ENCODE measurements around the gene CDHR3.

CDHR3 gene

DNA sequence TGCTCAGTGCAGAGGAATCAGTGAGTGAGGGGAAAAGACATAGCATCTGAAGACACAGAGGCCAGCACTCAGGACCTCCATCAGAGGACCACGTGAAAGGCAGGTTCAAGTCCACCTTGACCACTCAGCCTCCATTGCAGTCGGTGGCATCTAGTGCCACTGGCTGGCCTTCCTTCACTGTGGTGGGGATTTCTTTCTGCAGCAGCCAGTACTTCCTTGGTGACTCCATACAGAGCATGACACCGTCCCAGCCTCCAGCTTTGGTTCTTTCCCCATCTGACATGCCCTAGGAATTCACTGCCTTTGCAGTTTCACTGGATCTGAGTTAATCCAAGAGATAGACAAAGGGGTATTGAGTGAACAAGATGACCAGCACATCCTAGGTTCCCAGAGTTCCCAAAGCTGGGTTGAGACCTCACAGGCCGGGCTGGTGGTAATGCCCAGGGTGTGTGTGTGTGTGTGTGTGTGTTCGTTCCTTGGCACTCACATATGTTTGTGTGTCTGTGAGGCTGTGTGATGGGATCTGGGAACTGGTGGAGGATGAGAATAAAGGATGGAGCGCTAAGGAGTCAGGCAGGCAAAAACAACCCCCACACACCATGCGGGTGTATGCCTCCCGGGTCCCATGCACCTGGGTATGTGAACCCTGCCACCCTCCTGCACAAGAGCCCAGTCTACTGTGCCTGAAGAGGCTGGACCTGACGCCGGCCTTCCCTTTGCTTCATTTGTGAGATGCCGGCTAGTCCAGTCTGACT lies 91.3 kb downstream of the CDHR3 start:
- no peak for DNase-seq

DNA sequence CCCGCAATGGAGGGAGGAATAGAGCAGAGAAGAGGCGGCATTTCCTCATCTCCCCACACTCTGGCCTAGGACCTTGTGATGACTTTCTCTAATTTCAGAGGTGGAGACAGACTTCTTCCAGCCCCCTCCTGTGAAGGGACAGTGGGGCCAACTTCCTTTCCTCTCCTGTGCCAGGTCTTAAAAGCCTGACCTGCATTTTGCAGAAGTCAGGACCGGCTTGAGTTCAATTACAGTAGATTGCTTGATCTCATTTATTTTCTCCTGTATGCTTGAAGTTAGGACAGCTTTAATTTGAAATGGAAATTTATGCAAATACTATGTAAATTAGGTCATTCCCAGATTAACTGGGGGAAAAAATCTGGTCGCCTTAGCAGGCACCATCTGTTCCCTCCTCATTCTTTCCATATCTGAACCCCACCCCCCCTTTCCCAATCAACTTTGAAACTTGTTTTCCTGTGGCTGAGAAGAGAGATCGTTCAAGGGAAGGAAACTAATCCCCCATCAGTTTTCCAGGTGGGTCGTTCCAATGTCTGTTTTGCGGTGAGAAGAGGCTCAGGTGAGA lies 92.0 kb downstream of the CDHR3 start:
- no peak for DNase-seq

DNA sequence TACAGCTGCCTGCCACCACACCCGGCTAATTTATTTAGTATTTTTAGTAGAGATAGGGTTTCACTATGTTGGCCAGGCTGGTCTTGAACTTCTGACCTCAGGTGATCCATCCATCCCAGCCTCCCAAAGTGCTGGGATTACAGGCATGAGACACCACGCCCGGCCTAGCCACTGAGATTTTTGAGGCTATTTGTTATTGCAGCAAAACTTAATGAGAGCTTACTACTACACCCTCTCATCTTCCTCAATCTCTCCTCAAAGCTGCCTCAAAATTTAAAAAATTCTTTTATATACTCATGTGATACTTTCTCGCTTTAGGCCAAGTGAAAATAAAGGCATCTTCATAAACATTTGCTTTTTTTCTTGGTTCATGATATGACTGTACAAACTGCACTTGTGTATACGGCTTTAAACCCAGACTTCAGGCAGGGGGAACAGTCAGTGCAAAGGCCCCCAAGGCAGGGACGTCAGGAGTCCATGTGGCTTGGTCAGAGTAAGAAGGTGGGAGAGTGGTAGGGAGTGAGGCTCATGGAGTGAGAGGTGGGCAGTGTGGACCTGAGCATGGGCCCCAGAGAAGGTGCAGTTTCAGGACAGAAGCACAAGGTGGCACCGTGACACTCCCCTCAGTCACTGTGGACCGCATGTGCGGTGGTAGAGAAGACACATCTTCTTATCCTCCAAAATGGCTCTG lies 93.6 kb downstream of the CDHR3 start:
- DNase-seq = peak; percentile 58

DNA sequence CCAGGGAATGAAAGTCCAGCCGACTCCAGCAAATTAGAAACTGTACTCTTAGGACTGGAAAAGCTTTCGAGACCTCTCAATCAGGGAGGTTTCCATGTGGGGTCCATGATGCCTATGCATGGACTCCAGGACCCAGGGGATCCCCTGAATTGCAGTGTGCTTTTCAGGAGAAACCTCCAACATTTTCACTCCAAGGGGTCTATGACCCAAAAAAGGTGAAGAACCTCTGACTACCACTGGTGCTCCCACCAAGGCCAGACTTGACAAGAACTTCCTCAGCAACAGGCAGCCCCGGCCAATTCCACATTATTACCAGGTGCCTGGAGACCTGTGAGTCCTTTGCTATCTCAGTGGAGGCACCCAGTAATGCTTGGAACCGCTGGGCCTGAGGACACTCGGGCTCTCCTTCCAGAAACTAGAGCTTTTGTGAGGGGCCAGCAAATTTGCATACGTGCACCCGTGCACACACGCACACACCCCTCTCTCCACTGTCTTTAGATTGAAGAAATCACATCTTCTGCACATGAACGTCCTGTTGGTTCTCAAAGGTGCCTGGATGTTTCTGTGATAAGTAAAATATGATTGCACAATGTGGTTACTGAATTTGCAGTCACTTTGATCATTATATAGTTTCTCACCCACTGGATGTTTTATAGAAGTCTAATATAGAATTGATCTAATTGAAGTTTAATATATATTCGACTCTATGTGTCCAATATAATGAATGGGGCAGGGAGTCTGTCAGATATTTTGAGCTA lies 94.3 kb downstream of the CDHR3 start:
- DNase-seq = no peak

DNA sequence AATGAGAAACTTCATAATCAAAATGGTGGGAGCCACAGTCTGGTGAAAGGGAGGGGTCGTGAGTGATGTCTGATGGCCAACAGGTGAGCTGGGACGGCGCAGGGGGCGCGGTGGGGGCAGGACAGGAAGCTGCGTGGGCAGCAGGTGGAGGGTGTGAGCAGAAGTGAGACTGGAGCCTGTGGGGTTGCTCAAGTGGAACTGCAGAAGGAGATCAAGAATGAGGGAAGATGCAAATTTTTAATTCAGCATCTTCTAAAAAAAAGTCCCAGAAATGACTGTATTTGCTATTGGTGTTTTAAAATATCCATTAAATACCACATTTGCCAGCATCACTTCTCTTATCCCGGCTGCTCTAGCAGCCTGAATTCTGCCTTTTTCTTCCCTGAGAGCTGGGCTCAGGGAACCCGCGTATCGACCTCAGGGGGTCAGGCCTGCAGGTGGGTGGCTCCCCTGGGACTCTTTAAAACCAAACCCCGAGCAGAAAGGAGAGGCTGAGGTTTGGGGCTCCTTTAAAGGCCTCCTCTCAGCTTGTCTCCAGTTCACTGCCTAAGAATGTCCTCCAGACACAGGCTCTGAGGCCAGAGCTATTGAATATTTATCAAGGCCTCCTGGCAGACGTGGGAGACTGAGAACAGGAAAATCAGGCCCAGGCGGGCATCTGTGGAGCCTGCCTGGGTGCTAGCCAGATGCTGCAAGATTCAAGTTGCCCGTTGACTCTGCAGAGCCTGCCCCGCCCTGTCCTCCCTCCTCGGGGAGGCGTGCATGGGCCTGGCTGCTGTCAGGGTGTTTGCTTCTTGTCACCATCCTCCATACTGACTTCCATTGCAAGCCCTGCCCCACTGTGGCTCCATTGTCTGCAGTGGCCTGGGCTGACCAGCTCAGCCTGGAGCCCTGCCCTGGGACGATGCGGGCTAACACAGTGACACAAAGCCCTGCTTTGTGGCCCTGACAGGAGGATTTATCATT lies 95.2 kb downstream of the CDHR3 start:
- DNase-seq = no peak

DNA sequence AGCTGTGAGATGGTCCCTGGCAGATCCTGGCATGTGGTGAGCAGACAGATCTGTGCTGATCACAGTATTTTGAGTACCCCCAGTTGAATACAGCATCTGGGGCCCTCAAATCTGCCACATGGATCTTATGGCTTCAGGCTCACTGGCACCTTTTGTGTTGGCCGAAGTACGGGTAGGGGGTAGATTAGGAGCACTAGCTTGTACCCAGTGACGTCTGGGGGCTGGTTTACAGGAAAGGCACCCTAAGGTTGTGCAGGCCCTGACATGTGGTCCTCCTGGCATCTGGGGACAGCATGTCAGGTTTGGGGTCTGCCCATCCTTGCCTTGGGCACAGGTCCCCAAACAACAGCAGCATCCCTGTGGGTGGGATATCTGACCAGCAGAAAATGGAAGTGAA lies 95.9 kb downstream of the CDHR3 start:
- DNase-seq = no peak

DNA sequence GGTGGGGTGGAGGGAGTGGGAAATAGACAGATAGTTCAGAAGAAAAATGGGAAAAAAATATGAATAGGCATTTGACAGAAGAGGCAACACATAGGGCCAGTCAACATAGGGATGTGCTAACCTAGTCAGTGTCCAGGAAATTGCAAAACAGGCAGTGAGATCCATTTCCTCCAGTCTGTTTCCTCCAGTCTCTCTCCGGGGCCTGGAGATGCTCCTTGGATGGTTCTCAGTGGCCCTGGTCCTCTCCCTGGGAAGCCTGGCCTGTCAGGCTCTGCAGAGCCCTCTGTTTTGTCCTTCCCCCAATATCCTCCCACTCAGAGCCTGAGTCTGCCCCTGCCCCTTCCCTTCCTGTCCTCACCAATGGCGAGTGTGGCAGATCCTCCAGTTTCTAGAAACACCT lies 96.5 kb downstream of the CDHR3 start:
- no peak for DNase-seq

DNA sequence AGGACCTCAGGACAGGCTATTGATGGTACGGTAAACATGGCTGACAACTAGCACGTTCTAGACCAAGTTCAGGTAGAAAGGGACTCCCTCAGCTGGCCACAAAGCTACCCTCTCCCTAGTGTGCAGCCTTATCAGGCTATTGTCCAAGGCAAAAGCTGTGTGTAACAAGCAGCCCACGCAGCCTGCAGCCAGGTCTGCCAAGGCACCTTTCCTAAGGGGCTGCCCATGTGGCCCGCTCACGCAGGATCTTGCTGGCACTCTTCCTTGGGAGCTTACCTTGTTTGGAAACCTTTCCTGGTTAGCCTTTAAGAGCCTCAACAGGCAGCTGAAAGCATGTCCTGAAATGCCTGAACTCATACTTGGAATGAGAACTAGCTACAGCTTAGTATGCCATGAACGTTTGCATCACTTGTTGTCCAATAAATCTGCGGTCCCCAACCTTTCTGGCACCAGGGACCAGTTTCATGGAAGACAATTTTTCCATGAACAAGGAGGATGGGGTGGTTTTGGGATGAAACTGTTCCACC lies 97.4 kb downstream of the CDHR3 start:
- DNase-seq = no peak

DNA sequence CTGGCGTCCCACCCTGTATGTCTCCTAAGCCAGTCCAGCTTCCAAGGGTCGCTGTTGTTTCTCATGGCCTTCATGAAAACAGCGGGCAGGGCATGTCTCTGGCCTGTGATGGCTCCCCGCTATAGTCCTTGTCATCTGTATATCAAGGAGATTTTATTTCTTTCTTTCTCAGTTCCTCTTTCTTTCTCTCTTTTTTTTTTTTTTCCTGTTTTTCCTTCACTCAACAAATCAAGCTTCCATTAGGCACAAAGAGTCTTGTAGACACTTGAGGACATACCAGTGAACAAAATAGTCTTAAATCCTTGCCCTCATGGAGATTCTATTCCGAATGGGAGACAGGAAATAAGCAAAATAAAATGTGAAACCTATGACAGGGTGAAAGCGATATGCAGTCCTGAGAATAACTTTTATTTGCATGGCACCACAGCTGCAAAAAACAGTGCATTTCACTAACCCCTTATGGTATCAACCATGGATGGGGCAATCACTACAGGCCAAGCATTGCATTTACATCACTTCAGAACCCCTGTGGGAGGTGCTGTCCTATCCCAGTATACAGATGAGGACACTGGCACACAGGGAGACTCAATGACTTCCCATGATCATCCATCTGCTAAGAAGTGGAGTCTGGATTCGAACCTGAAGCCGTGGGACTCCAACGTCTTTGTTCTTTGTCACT lies 98.4 kb downstream of the CDHR3 start:
- no peak for DNase-seq

DNA sequence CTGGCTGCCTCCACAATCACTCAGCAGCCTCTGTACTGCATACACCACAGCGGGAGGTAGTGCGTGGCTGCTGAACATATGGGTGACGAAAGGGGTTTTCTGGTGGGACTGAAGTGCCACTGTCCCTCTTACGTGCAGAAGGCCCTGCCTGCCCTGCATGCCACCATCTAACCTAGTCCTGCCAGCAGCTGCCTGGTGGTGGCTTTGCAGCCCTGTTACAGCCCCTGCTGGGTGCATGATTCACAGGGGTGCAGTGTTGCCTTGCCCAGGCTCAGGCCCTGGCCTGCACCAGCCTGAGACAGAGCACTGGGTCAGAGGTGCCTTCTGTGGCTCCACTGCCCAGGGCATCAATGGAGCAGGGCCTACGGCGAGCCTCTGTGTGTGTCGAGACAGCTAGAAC lies 98.9 kb downstream of the CDHR3 start:
- DNase-seq = no peak

DNA sequence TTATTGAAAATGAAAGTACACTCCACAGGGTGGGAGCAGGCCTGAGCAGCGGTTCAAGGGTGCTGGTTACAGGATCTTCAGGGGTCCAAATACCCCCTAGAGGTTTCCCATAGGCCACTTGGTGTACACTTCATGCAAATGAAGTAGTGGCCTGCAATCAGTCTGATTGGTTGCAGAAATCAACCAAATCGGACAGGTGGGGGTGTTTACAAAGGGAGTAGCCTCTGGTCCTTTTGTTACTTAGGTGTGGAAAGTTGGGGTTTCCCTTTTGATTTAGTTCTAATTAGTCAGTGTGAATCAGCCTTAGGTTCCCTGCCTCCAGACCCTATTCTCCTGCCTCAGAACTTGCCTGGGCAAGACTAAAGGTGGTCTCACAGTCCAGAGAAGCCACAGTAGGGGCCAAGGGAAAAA lies 99.5 kb downstream of the CDHR3 start:
- DNase-seq = no peak

DNA sequence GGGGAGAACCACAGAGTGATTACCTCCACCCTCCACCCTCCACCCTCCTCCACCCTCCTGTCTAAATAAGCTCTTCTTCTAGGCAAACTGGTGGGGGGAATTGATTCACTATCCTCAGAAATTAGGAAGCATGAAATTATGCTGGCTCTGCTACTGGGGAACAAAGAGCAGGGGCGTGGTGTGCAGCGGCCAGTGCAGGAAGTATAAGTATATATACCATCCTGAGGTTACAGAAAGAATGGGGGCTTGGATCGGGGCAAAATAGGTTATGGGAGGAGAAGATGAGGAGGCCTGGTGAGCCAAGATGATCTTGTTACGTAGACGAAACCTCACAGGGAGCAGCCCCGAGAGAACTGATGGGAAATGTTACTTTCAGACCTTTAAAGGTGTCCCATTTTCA lies 100.0 kb downstream of the CDHR3 start:
- no peak for DNase-seq

DNA sequence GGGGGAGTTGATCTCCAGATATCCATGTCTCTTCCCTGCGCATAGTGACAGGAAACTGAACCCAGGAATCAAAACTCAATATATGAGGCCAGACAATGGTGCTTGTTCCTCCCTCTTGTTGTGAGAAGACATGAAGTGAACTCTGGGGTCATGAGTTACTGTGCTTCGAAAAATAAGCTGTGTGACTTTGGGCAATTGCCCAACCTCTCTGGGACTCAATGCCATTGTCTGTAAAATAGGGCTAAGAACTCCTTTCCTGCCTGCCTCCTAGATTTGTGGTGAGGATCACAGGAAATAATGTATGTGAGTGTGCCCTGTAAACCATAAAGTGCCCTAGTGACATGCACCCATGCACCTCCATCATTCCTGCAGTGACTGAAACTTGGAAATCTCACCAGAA lies 100.6 kb downstream of the CDHR3 start:
- DNase-seq = no peak

DNA sequence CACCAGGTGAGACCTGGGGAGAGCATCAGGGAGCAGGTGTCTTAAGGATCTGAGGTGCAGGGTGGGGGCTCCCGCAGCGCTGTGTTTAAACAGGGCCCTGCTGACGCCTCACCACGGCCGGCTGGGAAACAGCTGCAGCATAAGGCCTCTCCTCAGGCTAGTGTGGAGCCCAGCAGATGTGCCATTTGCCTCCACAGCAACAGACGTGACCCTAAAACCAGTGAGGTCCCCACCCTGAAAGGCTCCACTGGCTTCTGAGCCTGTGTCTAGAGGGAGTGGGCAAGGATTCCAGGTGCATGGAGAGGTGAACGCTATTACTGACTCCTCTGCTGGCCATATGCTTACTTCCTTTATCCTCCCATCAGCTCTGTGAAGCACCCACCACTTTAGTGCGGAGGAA lies 101.3 kb downstream of the CDHR3 start:
- no peak for DNase-seq

DNA sequence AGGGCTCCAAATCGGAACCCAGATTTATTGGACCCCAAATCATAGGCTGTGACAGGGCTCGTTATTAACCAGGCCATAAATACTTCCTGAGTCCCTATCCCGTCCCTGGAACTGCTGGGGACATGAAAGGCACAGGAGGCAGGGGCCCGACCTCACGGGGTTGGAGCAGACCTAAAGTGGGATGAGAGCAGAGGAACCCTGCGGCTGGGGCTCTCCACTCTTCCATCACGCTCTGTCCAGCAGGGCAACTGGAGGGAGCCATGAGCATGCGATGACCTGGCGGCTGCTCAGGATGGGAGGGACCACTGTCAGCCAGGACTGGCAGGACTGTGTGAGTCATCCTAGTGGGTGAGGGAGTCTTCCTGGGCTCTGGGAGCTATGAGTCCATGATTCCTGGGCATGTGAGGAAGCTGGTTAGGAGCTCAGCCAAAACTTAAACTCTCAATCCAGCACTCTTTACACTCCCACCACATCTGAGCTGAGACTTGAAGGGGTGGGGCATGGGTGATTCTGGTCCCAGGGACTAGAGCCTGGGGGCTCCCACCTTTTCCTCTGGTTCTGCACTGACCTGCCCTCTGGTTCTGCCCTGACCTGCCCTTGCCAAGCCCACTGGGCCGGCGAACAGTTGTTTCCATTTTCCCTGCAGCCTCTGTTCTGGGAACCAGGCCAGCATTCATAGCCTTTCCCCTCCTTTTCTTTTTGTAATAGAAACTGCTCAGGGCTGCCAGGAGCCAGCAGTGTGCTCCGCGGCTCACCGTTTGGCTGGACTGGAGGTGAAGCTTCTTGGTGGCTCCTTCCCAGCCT lies 101.9 kb downstream of the CDHR3 start:
- no peak for DNase-seq

DNA sequence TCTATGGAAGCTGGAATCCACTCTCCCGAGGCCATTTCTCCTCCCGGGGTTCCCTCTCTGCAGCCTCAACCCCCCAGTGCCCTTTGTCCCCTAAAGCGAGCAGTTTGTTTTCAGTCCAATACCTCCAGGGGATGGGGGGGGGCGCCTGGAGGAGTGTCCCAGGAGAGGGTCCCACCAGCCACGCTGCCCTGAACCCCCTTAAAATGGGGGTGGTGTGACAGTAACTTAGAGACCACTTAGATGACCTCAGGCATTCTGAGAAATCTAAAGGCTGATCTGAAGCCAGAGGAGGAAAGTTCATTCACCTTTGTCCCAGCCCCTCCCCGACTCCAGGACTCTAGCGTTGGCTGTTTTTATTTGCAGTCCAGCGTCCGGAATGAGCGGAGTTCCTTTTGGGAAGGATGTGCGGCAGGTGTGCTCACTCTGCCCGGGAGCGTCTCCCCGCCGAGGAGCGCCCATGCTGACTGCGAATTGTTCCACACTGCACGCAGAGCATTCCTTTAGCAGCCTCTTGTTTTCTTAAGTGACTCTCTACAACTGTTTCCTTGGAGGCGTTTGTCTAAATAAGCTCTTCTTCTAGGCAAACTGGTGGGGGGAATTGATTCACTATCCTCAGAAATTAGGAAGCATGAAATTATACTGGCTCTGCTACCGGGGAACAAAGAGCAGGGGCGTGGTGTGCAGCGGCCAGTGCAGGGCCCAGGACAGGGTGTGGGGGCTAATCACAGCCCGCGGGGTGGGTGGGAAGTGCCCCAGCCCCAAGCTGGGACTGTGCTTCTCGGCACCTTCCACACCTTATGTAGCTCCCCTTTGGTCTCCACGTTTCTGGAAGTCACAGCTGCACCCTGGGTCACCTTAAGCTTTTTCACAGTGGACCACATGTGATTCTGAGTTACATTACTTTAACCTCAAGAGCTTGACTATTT lies 102.8 kb downstream of the CDHR3 start:
- no peak for DNase-seq

DNA sequence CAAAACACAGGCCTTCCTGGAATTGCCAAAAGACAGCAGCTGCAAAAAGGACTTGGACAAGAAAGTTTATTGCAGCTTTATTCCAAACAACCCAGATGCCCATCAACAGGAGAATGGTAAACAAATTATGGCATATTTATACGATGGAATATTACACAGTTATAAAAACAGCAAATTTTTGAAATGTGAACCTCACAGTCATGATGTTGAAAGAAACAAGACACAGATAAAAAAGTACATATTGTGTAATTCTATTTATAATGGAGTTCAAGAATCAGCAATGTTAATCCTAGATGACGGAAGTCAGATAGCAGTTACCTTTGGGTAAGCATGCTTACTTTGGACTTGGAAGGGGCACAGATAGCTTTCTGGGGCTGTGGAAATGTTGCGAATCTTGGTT lies 104.6 kb downstream of the CDHR3 start:
- DNase-seq = no peak

DNA sequence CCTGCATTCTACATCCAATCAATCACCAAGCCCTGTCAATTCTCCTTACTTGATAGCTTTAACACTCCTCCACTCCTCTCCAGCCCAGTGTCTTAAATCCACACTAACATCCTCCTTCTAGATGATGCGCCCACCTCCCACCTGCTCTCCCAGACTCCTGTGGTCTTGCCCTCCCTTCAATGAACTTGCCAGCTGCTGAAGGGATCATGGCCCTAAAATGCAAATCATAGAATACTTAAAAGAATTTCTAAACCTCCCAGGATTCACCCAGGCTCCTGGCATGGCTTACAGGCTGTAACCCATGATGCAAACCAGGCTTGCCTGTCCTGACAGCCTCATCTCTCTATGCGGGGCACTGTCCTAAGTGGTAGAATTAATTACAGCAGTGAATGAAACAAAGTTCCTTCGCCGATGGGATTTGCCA lies 105.5 kb downstream of the CDHR3 start:
- DNase-seq = no peak

DNA sequence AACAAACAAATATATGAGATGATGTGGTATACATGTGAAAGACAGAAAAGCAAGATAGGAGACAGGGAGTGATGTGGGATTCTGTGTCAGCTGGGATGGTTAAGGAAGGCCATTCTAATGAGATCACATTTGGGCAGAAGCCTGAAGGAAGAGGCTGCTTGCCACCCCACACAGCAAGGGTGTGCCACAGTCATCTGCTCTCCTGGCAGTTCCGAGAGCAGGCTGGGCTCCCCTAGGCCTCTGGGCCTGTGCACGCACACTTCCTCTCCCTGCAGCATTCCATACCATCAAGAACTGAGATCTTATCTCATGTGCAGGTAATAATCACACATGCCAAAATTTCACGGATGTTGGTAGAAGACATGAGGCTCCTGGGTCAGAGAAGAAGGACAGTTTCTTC lies 105.9 kb downstream of the CDHR3 start:
- no peak for DNase-seq

Measured in NCI-H774 (cell line).